Stimulated activated CD8-positive, alpha-beta memory T cell treated with anti-CD3 and anti-CD28 coated beads, Interleukin-12 subunit alpha, Interleukin-12 subunit beta, amount 100 ng/mL, for 24 hours (primary cell): ENCODE results near the gene SPATC1L.

Experiments used
- DNase-seq: peaks from one replicate; pipeline ENCODE4 v3.0.0-alpha.2; 2020; ENCODE audit errors: extremely low read depth

Gene SPATC1L

GRCh38 chr21:46131838-46132651 lies 52.2 kb downstream of the SPATC1L start:
- no peak for DNase-seq

DNA sequence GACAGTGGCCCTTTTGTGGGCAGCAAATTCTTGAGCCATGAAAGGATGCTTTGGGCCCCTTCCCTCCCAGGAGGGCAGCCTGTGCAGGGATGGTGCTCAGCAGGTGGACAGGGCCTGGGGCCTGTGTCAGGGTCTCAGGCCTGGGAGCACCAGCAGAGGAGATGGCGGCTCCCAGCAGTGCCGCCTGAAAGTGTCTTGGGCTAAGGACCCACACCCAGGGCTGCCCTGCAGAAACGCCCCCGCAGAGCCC lies 52.7 kb downstream of the SPATC1L start:
- no peak for DNase-seq

- DNase-seq = no peak
These were observed 53.2 kb downstream of the SPATC1L start for GRCh38 chr21:46130831-46131587.

DNA sequence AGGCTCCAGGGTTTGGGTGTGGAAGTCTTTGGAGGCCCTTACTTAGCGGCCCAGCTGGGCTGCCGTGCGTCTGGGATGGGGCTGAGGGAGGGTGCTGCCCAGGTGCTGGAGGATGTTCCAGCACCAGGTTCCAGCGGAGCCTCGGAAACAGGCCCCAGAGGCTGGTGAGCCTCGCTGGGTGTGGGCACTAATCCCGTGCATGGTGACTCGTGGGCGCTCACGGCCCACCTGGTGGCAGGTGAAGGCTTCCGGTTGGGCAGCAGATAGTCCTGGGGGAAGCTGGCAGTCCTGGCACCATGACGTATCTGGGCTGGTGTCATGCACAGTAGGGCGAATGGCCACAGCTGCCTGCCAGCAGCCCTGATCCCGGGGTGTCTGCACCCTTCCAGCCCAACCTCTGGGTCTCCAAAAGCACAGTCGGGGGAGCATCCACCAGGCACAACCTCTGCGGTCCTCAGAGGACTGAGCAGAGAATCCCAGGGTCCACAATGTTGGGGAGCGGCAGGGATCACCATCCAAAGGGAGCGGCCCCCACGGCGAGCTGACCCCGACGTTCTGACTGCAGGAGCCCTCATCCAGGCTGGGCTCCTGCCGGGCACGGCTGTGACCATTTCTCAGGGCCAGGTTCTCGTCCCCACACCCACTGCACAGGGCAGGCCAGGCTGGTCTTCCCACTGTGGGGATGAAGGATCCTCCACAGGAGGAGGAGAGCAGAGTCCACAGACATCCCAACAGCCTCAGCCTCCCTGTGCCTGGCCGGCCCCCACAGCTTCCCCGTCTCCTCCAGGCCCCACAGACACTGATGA lies 54.2 kb downstream of the SPATC1L start:
- DNase-seq = no peak

DNA sequence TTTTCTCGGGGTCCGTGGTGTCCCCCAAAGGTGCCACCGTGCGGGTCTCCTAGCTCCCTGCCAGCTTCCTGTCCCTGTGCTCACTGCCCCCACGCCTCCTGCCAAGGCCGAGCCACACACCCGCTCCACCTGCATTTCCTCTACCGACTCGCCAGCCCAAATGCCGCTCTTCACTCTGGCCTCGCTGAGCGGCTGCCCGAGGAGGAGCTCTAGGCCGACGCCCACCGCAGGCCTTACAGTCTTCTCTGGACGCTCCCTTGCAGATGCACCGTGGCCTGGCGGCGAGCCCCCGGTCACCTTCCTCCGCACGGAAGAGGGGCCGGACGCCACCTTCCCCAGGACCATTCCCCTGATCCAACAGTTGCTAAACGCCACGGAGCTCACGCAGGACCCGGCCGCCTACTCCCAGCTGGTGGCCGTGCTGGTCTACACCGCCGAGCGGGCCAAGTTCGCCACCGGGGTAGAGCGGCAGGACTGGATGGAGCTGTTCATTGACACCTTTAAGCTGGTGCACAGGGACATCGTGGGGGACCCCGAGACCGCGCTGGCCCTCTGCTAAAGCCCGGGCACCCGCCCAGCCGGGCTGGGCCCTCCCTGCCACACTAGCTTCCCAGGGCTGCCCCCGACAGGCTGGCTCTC lies 55.2 kb downstream of the SPATC1L start:
- DNase-seq = no peak

DNA sequence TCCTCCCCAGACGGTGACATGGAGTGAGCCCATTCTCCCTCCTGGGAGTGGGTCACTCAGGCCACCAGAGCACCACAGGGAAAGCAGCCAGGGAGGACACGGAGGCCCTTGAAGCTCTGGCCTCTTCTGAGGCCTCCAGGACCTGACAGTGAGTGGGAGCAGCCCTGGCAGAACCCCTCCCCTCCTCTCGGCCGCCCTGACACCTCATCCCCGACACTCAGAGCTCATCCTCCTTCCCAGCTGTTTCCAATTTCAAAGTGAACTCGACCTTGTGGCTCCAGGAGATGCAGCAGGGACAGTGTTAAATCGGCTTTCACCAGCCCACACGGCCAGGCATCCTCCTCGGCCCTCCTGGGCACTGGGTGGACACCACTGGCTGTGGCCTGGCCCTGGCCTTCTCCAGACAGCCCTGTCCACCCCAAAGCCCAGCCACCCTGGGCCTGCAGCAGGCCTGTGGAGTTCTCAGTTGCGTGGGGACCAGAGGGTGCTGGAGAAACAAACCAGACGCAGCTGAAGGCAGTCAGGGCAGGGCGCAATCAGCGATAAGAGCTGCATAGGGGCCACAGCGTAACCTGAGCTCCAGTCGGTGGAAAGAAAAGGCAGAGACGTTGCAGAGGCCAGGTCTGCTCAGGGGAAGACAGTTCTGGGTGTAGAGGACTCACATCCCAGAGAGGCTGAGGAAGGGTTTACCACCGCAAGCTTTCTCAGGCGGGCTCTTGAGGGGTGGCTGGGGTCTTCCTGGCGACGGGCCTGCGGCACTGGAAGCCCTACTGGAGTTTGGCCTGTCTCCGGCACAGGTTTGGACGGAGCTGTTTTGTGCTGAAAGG lies 55.9 kb downstream of the SPATC1L start:
- DNase-seq = no peak

DNA sequence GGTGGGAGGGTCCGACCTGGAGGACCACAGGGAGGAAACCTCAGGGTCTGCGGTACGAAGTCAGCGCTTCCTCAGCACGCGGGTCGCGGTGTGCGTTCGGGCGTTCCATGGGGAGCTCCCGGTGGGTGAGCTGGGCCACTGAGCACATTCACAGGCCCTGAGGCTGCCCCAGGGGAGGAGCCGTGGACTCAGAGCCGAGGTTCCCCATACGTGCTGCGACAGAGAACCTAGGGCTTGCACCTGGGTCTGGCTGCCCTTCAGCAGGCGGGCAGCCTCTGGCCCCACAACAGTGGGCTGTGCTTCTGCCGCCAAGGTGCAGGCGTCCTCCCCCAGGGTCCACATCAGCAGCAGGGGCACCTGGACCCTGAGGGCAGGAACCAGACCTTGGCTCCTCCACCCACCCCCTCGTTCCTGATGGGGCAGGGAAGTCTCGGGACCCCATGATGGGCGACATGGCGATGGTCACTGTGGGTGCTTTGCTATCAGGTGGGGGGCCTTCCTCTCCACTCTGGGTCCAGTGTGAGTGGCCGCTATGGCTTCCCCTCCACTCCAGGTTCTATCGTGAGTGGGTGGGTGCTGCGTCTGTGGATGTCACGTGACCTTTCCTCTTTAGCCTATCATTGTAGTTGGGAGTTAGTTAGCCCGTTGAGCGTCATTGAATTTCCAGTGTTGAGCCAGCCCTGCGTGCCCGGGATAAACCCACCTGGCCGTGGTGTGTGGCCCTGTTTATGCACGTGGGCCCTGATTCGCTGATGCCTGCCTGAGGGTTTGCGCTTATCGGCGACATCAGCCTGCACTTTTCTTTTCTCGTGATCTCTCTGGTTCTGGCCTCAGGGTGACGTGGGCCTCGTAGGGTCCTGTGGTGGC lies 56.8 kb downstream of the SPATC1L start:
- DNase-seq = no peak

DNA sequence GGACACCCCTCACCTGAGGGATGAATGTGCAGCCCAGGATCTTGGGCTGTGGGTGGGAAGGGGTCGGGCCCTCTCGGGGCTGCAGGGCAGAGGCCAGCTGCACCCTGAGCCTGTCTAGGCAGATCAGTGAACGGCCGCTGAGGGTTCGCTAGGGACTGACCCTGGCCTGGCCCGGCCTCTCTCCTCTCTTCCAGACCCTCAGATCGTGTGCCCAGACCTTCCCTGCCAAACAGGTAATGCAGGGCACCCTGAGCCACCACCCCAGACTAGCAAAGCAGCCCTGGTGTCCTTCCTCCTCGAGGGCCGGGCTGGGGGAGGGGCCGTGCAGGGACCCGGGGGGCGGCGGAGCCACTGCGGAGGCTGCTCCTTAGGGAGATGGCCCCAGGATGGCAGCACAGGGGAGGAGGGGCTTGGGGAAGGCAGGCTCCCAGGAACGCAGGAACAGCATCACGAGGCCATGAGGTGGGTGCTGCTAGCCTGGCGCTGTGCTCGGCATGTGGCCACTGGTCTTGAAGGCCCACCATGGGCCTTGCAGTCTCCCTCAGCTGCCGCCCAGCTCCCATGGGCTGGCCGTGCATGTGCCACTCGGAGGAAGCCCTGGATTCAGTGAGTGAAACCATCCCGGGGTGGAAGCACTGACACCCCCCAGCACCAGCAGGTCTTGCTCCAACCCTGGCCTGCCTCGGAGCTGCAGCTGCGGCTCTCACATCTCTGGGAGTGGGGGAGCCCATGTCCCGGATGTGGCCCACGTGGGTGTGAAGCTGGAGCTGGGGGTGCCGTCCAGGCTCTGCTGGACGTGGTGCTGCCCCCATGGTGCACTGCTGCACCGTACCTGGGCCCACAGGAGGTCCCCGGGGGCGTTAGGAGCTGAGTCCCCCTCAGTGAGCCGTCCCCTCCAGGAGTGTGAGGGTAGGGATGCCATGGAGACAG lies 57.7 kb downstream of the SPATC1L start:
- DNase-seq = no peak

- no peak for DNase-seq
These were observed 58.4 kb downstream of the SPATC1L start for GRCh38 chr21:46125846-46126301.

- DNase-seq = no peak
These were observed 59.1 kb downstream of the SPATC1L start for GRCh38 chr21:46124926-46125845.

DNA sequence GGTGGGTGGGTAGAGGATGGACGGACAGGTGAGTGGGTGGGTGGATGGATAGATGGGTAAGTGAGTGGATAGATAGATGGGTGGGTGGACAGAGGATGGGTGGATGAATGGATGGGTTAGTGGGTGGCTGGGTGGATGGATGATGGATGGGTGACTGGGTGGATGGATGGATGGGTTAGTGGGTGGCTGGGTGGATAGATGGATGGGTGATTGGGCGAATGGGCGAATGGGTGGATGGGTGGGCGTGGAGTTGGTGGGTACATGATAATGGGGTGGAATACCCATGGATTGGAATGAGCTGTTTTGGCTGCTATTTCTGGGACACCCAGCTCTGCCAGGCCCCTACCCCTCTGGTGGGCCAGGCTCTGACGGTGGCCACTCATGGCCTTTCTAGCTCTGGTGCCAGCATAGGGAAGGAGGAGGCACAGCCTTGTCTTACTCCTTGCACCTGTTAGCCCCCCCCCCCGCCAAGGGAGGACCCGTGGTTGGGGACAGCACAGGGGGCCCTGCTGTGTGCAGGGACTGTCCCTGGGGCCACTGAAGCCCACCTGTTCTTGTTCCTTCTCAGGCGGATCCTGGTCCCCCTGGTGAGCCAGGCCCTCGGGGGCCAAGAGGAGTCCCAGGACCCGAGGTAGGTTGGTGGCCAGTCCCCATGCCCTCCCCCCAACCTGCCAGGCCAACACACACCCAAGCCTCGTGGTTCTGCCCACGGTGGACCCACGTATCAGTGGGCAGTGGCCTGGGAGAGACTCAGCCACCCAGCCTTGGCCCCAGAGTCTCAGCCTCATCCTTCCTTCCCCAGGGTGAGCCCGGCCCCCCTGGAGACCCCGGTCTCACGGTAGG lies 60.0 kb downstream of the SPATC1L start:
- DNase-seq = no peak

DNA sequence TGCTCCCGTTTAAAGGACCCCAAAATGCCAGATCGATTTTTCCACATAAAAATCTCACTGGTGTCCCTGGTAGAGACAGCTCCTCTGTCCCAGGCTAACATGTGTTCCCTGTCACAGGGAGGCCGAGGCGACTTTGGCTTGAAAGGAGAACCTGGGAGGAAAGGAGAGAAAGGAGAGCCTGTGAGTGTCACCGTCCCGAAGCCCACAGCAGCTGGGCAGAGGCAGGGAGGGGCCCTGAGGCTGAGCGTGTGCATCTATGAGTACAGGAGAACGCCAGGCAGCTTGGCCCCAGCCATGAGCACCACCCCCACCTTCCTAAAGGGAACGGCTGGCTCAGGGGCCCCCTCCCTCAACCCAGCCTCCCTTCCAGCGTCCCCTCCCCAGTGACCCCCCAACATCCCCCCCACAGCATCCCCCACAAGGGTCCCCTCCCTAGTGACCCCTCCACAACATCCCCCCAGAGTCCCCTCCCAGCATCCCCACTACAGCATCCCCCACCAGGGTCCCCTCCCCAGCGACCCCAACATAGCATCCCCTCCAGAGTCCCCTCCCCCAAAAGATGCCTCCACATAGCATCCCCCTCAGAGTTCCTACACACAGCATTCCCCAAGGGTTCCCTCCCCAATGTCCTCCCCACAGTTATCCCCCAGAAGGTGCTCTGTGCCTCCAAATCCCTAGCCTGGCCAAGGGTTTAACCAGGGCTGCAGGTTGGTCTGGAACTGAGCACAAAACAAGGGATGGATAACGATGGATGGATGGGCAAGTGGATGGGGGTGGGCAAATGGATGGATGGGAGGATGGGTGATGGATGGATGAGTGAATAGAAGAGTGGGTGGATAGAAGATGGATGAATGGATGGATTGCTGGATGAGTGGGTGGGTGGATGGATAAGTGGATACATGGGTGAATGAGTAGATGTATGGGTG lies 61.2 kb downstream of the SPATC1L start:
- DNase-seq = no peak

- DNase-seq = no peak
These were observed 62.0 kb downstream of the SPATC1L start for GRCh38 chr21:46122237-46122671.

DNA sequence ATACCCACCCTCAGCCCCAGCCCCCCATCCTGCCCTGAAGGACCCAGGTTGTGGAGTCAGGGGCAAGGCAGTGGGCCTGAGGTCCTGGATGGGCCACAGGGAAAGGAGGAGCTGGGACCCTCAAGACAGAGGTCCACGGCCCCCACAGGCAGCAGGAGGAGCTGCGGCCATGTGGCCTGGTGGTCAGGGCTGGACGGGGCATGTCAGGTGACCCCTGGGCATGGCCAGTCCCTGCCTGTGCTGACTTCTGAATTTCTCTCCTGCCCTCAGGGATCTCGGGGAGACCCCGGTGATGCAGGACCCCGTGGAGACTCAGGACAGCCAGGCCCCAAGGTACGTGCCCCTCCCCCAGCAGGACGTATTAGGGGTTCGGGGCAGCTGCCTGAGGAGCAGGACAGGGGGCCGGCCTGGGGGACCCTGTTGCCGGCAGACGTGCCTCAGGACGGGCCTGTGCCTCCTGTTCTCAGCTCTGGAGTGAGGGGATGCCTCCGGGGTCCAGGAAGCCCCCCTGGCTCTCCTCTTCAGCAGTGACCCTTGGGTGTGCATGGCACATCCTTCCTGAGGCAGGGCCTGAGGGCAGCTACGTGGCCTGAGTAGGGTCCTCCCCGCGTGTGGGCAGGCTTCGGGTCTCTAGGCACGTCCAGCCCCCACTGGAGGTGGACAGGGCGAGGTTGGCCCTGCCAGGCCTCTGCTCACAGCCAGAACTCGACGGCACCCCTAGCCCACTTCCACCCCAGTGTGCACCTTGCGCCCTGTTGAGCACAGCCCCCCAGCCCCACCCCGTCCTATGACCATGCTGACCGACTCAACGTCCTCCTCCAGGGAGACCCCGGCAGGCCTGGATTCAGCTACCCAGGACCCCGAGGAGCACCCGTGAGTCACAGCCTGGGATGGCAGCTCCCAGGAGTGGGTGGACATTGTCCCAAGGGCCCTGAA lies 62.7 kb downstream of the SPATC1L start:
- no peak for DNase-seq
